Measurements from ENCODE around the gene ANKFN1. TPM values are rescaled to one million over a fixed set of nuclear protein-coding genes. Genes with fewer than 3 reads are reported as not detected.

Gene ANKFN1
- total and polyA plus RNA-seq, 2 donors = 0.57 to 0.71 TPM

DNA sequence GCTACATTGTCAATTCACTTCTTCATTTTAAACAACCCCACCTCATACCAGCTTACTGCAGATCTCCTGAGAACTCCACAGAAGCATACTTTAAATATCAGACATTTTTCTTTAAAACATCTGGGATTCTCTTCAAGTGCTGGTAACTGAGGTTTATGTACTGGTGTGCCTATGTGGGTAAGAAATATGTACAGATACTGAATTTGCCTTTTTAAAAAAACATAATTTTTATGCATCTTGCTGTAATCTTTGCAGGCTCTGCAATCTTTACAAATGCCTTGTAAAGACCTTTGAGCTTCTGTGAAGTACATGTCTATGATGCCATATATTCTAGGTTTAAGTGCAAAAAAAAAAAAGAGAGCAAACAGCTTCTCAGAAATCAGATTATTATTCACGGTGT is 312.6 kb downstream of the ANKFN1 start:
- Histone ChIP-seq H3K27me3 (ENCODE audit: control insufficient read depth in 2 of 2, insufficient read depth in 1 of 2, low read length in 1 of 2) (no peaks in the 10 kb centered on the region), H3K36me3 (ENCODE audit: control insufficient read depth in 2 of 2, insufficient read depth in 2 of 2, low read length in 1 of 2) (no peaks in the 10 kb centered on the region), H3K4me3 (ENCODE audit: low read length in 2 of 2) (no peak overlapping the region), H3K4me1 (ENCODE audit: control insufficient read depth in 2 of 2, insufficient read depth in 2 of 2, low read length in 2 of 2) (no peaks in the 10 kb centered on the region), H3K27ac (ENCODE audit: low read depth in 1 of 2, low read length in 1 of 2) (no peak overlapping the region), H3K9me3 (ENCODE audit: control insufficient read depth in 2 of 2, insufficient read depth in 1 of 2, low read length in 1 of 2) (no peaks in the 10 kb centered on the region)
- WGBS = 97% methylated on average over 1 of the region's 1 CpG
- no peak for DNase-seq (ENCODE audit: low read depth in 6 of 9, low spot score in 9 of 9)

DNA sequence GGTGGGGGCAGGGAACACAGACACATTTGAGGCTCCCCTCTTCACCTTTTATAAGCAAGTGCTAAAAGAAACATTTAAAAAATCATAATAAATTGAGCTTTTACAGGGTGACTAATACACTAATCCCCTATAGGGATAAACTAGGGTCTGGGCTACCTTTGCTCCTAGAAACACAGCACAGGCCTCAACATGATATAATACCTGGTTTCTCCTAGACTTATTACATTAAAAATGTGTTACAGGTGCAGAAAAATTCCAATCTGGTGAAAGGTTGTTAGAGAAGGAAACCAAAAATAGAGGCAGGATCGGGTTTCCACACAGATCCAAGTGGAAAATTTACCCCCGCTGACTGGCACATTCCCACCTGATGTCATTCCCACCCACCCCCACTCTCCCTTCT is 315.6 kb downstream of the ANKFN1 start:
- Histone ChIP-seq H3K4me1 (ENCODE audit: control insufficient read depth in 2 of 2, insufficient read depth in 2 of 2, low read length in 2 of 2) (no peaks in the 10 kb centered on the region), H3K36me3 (ENCODE audit: control insufficient read depth in 2 of 2, insufficient read depth in 2 of 2, low read length in 1 of 2) (no peaks in the 10 kb centered on the region), H3K27me3 (ENCODE audit: control insufficient read depth in 2 of 2, insufficient read depth in 1 of 2, low read length in 1 of 2) (no peaks in the 10 kb centered on the region), H3K4me3 (ENCODE audit: low read length in 2 of 2) (no peak overlapping the region), H3K9me3 (ENCODE audit: control insufficient read depth in 2 of 2, insufficient read depth in 1 of 2, low read length in 1 of 2) (no peaks in the 10 kb centered on the region), H3K27ac (ENCODE audit: low read depth in 1 of 2, low read length in 1 of 2) (no peak overlapping the region)
- DNase-seq (ENCODE audit: low read depth in 6 of 9, low spot score in 9 of 9) = no peak
- 94% methylated on average over 2 of the region's 2 CpGs for WGBS

DNA sequence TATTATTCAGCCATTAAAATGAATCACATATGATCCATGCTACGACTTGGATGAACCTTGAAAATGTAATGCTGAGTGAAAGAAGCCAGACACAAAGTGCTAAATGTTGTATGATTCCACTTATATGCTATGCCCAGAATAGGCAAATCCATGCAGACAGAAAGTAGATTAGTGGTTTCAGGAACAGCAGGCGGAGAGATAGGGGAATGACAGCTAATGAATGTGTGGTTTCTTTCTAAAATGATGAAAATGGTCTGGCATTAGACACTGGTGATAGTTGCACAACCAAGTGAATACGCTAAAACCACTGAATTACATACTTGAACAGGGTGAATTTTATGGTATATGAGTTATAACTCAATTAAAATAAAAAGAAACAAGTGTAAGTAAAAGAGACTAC is 318.4 kb downstream of the ANKFN1 start:
- Histone ChIP-seq H3K4me1 (ENCODE audit: control insufficient read depth in 2 of 2, insufficient read depth in 2 of 2, low read length in 2 of 2) (no peaks in the 10 kb centered on the region), H3K9me3 (ENCODE audit: control insufficient read depth in 2 of 2, insufficient read depth in 1 of 2, low read length in 1 of 2) (no peaks in the 10 kb centered on the region), H3K36me3 (ENCODE audit: control insufficient read depth in 2 of 2, insufficient read depth in 2 of 2, low read length in 1 of 2) (no peaks in the 10 kb centered on the region), H3K27ac (ENCODE audit: low read depth in 1 of 2, low read length in 1 of 2) (no peak overlapping the region), H3K4me3 (ENCODE audit: low read length in 2 of 2) (no peak overlapping the region), H3K27me3 (ENCODE audit: control insufficient read depth in 2 of 2, insufficient read depth in 1 of 2, low read length in 1 of 2) (no peaks in the 10 kb centered on the region)
- no peak for DNase-seq (ENCODE audit: low read depth in 6 of 9, low spot score in 9 of 9)
- WGBS = 94% methylated on average over 3 of the region's 3 CpGs

DNA sequence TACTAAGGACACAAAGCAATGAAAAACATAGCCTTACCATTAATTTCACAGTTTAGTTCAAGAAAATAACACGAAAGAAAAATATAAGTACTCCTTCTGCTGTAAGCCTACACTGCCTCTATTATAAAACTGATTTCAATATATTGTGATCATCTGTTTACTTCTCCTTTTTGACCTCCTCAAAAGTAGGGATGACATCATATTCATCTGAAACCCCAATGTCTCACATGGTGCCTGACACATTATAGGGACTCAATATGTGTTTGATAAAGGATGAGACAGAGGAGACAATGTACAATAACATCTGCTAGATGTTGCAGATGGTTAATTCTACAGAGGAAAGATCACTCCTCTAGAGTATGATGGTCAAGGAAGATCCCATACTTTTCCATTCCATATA is 321.8 kb downstream of the ANKFN1 start:
- no peak overlapping the region for H3K4me3 ChIP-seq (ENCODE audit: low read length in 2 of 2)
- no peaks in the 10 kb centered on the region for H3K36me3 ChIP-seq (ENCODE audit: control insufficient read depth in 2 of 2, insufficient read depth in 2 of 2, low read length in 1 of 2)
- no peak overlapping the region for H3K27ac ChIP-seq (ENCODE audit: low read depth in 1 of 2, low read length in 1 of 2)
- H3K27me3 ChIP-seq (ENCODE audit: control insufficient read depth in 2 of 2, insufficient read depth in 1 of 2, low read length in 1 of 2) = no peaks in the 10 kb centered on the region
- WGBS = 91% methylated on average over 1 of the region's 1 CpG
- no peaks in the 10 kb centered on the region for H3K9me3 ChIP-seq (ENCODE audit: control insufficient read depth in 2 of 2, insufficient read depth in 1 of 2, low read length in 1 of 2)
- no peaks in the 10 kb centered on the region for H3K4me1 ChIP-seq (ENCODE audit: control insufficient read depth in 2 of 2, insufficient read depth in 2 of 2, low read length in 2 of 2)
- no peak for DNase-seq (ENCODE audit: low read depth in 6 of 9, low spot score in 9 of 9)

DNA sequence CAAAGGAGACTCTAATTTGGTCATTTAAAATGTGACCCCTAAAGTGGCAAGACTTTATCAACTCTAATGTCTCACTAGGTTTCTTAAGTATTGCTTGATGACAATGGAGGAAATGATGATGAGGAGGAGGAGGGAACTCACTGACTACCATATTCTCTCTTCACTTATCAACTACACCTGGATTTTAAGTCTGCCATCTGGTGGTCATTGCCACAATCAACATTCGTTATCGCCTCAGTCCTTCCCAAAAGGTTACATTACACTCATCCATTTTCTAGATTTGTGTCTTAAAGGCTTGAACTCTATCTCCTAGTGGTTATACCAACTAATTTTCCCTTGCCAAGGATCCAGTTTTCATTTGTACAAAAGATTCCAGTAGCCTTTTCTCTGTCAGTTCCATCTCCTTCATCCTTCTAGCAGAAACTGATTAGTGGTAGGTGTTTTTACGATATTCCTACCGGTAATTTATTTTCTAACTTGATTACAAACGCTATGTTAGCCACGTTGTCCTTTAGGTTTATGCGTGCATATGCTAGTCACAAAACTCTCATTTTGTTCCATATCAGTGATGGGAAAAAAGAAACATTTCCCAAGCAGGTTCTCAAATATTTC is 325.7 kb downstream of the ANKFN1 start:
- Histone ChIP-seq H3K9me3 (ENCODE audit: control insufficient read depth in 2 of 2, insufficient read depth in 1 of 2, low read length in 1 of 2) (no peaks in the 10 kb centered on the region), H3K27ac (ENCODE audit: low read depth in 1 of 2, low read length in 1 of 2) (no peak overlapping the region), H3K4me3 (ENCODE audit: low read length in 2 of 2) (no peak overlapping the region), H3K4me1 (ENCODE audit: control insufficient read depth in 2 of 2, insufficient read depth in 2 of 2, low read length in 2 of 2) (no peaks in the 10 kb centered on the region), H3K27me3 (ENCODE audit: control insufficient read depth in 2 of 2, insufficient read depth in 1 of 2, low read length in 1 of 2) (no peaks in the 10 kb centered on the region), H3K36me3 (ENCODE audit: control insufficient read depth in 2 of 2, insufficient read depth in 2 of 2, low read length in 1 of 2) (no peaks in the 10 kb centered on the region)
- peak in 8 of 9 donors; percentile 8 to 63 (median 18) for DNase-seq (ENCODE audit: low read depth in 6 of 9, low spot score in 9 of 9)
- 79% methylated on average over 7 of the region's 7 CpGs for WGBS

DNA sequence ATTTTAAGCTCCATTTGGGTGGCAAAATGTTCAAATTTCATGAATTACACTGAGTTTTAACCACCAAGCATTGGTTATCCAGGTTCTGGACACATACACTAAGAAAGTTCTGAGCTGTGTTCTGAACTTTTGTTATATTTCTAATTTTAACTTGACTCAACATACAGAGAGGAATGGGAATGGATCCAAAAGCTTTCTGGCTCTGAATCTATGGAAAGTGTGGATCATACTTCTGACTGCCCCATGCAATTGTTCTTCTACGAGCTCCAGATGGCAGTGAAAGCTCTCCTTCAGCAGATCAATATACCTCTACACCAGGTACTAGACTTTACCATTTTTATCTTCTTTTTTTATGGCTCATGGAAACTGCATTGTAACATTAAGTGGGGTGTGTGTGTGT is 327.2 kb downstream of the ANKFN1 start:
- DNase-seq (ENCODE audit: low read depth in 6 of 9, low spot score in 9 of 9) = no peak
- H3K4me1 ChIP-seq (ENCODE audit: control insufficient read depth in 2 of 2, insufficient read depth in 2 of 2, low read length in 2 of 2) = no peaks in the 10 kb centered on the region
- H3K9me3 ChIP-seq (ENCODE audit: control insufficient read depth in 2 of 2, insufficient read depth in 1 of 2, low read length in 1 of 2) = no peaks in the 10 kb centered on the region
- WGBS = 92% methylated on average over 1 of the region's 1 CpG
- no peaks in the 10 kb centered on the region for H3K27me3 ChIP-seq (ENCODE audit: control insufficient read depth in 2 of 2, insufficient read depth in 1 of 2, low read length in 1 of 2)
- no peak overlapping the region for H3K4me3 ChIP-seq (ENCODE audit: low read length in 2 of 2)
- H3K27ac ChIP-seq (ENCODE audit: low read depth in 1 of 2, low read length in 1 of 2) = no peak overlapping the region
- no peaks in the 10 kb centered on the region for H3K36me3 ChIP-seq (ENCODE audit: control insufficient read depth in 2 of 2, insufficient read depth in 2 of 2, low read length in 1 of 2)

DNA sequence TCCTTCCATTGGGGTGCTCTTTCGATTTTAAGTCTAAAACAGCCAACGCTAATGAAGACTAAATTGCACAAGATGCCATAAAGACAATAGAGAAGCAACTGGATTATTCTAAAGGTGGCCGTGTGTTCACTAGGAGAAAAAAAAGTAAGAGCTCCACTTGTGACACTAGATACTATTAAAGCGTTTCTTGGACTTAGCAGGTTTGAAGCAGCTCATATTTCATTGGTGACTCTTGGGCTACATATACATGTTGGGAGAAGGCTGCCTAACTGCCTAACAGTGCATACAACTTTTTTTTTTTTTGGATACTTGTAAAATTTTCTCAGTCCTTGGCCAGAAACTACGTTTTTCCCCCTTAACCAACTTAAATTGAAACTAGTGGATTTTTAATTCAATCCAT is 328.4 kb downstream of the ANKFN1 start:
- H3K4me1 ChIP-seq (ENCODE audit: control insufficient read depth in 2 of 2, insufficient read depth in 2 of 2, low read length in 2 of 2) = no peaks in the 10 kb centered on the region
- WGBS = 97% methylated on average over 5 of the region's 5 CpGs
- no peaks in the 10 kb centered on the region for H3K36me3 ChIP-seq (ENCODE audit: control insufficient read depth in 2 of 2, insufficient read depth in 2 of 2, low read length in 1 of 2)
- no peak overlapping the region for H3K27ac ChIP-seq (ENCODE audit: low read depth in 1 of 2, low read length in 1 of 2)
- H3K9me3 ChIP-seq (ENCODE audit: control insufficient read depth in 2 of 2, insufficient read depth in 1 of 2, low read length in 1 of 2) = no peaks in the 10 kb centered on the region
- no peak overlapping the region for H3K4me3 ChIP-seq (ENCODE audit: low read length in 2 of 2)
- no peak for DNase-seq (ENCODE audit: low read depth in 6 of 9, low spot score in 9 of 9)
- no peaks in the 10 kb centered on the region for H3K27me3 ChIP-seq (ENCODE audit: control insufficient read depth in 2 of 2, insufficient read depth in 1 of 2, low read length in 1 of 2)

DNA sequence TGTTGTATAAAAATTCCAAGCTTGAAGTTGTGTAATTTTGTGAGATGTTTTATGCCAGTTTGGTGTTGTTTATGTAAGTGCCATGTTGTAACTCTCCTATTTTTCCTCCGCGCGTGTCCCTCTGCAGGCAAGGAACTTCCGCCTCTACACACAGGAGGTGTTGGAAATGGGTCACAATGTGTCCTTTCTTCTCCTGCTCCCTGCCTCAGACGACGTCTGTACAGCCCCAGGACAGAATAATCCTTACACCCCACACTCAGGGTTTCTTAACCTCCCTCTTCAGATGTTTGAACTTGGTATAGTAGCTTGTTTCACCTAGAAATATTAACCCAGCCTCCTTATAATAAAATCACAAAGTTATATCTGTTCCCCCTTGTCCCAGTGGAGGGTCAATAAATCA is 329.0 kb downstream of the ANKFN1 start:
- WGBS = 95% methylated on average over 6 of the region's 6 CpGs
- no peak overlapping the region for H3K27ac ChIP-seq (ENCODE audit: low read depth in 1 of 2, low read length in 1 of 2)
- H3K4me1 ChIP-seq (ENCODE audit: control insufficient read depth in 2 of 2, insufficient read depth in 2 of 2, low read length in 2 of 2) = no peaks in the 10 kb centered on the region
- H3K9me3 ChIP-seq (ENCODE audit: control insufficient read depth in 2 of 2, insufficient read depth in 1 of 2, low read length in 1 of 2) = no peaks in the 10 kb centered on the region
- H3K4me3 ChIP-seq (ENCODE audit: low read length in 2 of 2) = no peak overlapping the region
- DNase-seq (ENCODE audit: low read depth in 6 of 9, low spot score in 9 of 9) = no peak
- H3K27me3 ChIP-seq (ENCODE audit: control insufficient read depth in 2 of 2, insufficient read depth in 1 of 2, low read length in 1 of 2) = no peaks in the 10 kb centered on the region
- H3K36me3 ChIP-seq (ENCODE audit: control insufficient read depth in 2 of 2, insufficient read depth in 2 of 2, low read length in 1 of 2) = no peaks in the 10 kb centered on the region

DNA sequence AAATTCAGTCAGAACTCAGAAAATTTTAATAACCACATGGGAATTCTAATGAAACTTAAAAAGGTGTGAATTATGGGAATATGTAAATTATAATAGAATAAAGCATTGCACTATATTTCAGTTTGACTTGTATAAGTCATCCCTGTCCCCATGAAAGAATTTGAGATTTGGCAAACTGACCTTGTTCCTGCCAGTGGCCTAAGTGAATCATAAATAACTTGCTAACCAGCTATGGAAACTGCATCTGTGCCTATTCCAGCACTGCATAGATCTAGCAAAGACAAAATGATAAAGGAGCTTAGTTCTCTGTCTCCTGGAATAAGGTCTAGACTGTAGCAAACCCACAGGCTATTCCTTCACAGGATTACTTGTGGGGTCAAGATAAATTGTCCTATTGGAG is 333.5 kb downstream of the ANKFN1 start:
- Histone ChIP-seq H3K36me3 (ENCODE audit: control insufficient read depth in 2 of 2, insufficient read depth in 2 of 2, low read length in 1 of 2) (no peaks in the 10 kb centered on the region), H3K4me1 (ENCODE audit: control insufficient read depth in 2 of 2, insufficient read depth in 2 of 2, low read length in 2 of 2) (no peaks in the 10 kb centered on the region)

DNA sequence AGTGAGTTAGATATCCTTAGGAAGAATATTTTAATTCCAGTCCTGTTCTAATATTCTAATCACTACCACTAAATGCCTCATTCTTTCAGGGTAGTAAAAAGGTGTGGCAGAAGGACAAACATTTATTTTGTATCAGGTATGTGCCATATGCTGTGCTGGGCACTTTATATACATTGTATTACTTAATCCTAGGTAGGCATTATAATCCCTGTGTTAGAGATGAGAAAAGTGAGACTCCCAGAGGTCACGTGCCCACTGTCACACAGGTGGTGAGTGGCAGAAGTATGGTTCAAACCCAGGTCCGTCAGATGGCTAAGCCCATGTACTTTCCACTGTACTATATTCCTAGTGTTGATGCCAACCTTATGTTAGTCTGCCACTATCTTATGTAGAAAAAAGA is 335.5 kb downstream of the ANKFN1 start:
- DNase-seq (ENCODE audit: low read depth in 6 of 9, low spot score in 9 of 9) = no peak
- H3K36me3 ChIP-seq (ENCODE audit: control insufficient read depth in 2 of 2, insufficient read depth in 2 of 2, low read length in 1 of 2) = no peaks in the 10 kb centered on the region
- WGBS = 97% methylated on average over 2 of the region's 2 CpGs
- no peak overlapping the region for H3K27ac ChIP-seq (ENCODE audit: low read depth in 1 of 2, low read length in 1 of 2)
- H3K27me3 ChIP-seq (ENCODE audit: control insufficient read depth in 2 of 2, insufficient read depth in 1 of 2, low read length in 1 of 2) = no peaks in the 10 kb centered on the region
- no peaks in the 10 kb centered on the region for H3K9me3 ChIP-seq (ENCODE audit: control insufficient read depth in 2 of 2, insufficient read depth in 1 of 2, low read length in 1 of 2)
- H3K4me3 ChIP-seq (ENCODE audit: low read length in 2 of 2) = no peak overlapping the region
- no peaks in the 10 kb centered on the region for H3K4me1 ChIP-seq (ENCODE audit: control insufficient read depth in 2 of 2, insufficient read depth in 2 of 2, low read length in 2 of 2)

More for the DNA sequence above, 333.5 kb downstream of the ANKFN1 start:
- no peaks in the 10 kb centered on the region for H3K27me3 ChIP-seq (ENCODE audit: control insufficient read depth in 2 of 2, insufficient read depth in 1 of 2, low read length in 1 of 2)
- H3K9me3 ChIP-seq (ENCODE audit: control insufficient read depth in 2 of 2, insufficient read depth in 1 of 2, low read length in 1 of 2) = no peaks in the 10 kb centered on the region
- H3K4me3 ChIP-seq (ENCODE audit: low read length in 2 of 2) = no peak overlapping the region
- DNase-seq (ENCODE audit: low read depth in 6 of 9, low spot score in 9 of 9) = no peak
- H3K27ac ChIP-seq (ENCODE audit: low read depth in 1 of 2, low read length in 1 of 2) = no peak overlapping the region
